ENCODE results near the gene DIMT1.

DIMT1 gene

DNA sequence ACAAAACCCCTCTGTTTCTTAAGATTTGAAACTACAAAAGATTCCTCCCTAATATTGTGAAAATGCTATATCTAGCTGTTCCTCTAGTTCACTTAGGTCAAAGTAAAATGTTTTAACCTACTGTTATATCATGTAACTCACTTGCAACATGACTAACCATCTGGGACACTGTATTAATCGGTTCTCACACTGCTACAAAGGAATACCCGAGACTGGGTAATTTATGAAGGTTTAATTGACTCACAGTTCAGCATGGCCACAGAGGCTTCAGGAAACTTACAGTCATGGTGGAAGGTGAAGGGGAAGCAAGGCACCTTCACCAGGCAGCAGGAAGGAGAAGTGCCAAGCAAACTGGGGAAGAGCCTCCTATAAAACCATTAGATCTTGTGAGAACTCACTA is 34.7 kb downstream of the DIMT1 start:
- no peak for DNase-seq

DNA sequence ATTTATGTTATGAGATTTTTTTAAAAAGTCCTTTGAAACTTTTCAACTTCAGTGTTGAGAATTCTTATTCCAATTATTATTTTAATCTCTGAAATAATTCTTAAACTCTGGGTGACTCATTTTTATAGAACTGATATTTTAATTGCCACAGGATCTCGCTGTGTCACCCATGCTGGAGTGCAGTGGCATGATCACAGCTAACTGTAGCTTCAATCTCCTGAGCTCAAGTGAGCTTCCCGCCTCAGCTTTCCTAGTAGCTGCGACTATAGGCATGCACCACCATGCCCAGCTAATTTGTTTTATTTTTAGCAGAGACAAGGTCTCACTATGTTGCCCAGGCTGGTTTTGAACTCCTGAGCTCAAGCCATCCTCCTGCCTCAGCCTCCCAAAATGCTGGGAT is 41.0 kb downstream of the DIMT1 start:
- no peak for DNase-seq

DNA sequence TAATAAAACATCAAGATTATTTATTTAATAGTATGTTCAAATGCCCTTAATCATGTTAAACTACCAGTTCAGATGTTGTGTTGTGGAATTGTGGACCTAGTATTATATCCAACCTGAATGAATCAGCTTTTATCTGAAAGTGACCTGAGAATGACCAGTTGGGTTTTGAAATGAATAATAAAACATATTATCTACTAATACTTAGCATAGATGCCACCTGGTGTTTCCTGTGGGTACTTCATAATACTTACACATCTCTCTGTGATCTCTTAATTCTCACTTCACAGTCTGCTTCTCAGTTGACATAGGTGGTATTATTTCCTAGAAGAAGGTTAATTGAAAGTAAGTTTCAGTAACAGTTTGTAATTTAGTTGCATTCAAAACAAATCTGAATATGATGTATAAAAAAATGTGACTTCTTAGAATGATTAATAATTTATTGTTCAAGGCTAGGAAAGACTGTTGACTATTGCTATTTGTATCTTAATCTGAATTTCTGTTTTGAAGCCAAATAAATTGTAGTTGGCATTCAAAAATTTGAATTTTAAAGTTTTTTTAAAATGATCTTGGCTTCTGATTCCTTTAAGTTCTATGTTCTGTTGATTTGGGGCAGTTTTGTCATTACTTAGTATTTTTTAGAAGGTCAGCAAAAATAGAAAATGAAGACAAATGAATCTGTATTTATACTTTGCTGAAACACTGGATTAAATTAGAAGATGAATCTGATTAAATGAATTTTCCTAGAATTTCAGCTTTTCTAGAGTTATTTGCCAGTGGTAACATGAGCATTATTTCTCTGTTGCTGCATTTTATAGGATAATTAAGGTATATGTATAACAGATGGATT is 49.5 kb downstream of the DIMT1 start:
- DNase-seq, result peak; percentile 79

- peak; percentile 17 for DNase-seq
Observed at GRCh38 chr5:62348723-62349481, 54.8 kb downstream of the DIMT1 start.

DNA sequence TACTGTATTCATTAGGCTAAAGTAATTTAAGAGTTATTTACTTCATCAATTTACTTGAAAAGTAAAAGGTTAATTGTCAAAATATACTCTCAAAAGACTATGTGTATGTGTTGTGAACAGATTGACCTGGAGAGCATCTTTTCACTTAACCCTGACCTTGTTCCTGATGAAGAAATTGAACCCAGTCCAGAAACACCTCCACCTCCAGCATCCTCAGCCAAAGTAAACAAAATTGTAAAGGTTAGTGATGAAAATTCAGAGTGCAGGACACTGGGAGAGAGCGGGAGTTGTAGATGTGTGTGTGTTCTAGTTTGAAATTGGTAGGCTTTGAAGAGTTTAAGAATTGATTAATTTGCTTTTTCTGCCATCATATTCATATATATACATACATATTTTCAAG is 55.8 kb downstream of the DIMT1 start:
- no peak for DNase-seq

DNA sequence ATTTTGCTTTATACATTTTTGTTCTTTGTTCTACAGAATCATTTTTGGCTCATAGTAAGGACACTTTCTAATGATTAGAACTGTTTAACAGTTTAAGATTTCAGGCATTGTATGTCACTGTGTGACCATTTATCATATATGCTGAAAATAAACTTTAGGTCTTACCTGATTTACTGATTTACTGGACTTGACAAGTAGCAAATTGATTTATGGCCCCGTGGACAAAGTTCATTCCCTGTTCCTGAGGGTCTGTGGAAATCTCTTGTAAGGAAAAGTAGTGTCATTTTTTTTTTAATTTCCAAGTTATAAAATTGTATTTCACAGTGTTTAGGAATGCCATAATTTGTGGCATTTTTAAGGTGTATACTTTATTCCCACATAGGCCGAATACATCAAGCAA is 57.0 kb downstream of the DIMT1 start:
- DNase-seq, result no peak

- peak; percentile 33 for DNase-seq
Observed at GRCh38 chr5:62343428-62343827, 60.3 kb downstream of the DIMT1 start.

DNA sequence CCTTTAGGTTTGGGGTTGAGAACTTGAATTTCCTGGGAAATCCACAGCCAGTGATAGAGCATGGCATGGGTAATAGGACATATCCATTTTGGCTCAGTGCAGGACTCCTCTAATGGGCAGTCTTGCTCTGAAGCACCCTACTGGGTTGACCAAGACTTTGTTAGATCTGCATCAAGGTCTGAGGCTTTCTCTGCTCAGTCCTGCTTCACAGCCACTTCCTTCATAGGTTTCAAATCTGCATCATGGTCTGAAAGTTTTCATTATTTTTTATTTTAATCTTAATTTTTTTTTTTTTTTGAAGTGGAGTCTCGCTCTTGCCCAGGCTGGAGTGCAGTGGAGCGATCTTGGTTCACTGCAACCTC is 61.2 kb downstream of the DIMT1 start:
- DNase-seq, result no peak

DNA sequence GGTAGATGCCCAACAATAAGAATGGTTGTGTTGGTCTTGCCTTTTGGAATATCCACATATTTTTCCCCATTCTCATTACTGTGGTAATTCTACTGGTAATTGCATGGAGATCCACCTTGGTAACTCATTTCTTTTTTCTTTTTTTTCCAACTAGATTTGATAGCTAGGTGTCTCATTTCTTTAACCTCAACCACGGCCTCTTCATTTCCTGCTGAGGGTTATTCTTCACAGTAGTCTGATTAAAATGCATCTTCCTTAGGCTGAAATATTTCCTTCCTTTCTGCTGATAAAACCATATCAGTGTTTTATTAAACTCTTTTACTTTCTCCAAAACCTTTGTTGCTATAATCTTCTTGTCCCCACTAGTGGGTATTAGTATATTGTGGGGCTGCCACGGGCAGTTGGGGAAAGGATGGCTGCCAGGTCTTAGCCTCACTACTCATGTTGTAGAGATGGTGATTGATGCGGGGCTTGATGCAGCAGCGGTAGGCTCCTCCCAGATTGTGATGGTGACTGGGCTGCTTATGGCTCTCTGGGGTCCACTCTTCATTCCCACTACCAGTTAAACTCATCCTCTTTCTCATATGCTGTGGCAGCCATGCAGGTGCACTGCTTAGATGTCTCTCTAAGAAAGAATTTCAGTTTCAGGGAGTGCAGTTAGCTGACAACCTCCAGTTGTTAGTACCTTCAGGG is 61.8 kb downstream of the DIMT1 start:
- no peak for DNase-seq

DNA sequence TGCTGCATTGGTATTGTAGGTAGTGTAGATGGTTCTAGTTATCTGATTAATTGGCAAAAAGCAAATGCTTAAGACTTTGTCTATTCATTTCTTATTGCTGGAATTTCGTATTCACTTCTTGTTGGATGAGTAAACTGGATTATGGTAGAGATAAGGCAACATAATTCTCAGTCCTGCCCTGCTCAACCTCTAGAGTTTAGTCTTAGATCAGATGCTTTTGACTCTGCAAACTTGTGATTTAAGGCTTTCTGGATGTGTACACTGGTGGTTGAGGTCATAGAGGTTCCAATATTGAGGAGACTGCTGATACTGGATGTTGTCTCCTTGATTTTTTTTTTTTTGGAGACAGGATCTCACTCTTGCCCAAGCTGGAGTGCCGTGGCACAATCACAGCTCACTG is 62.7 kb downstream of the DIMT1 start:
- DNase-seq, result no peak

- DNase-seq, result peak; percentile 73
Observed at GRCh38 chr5:62340392-62340791, 63.3 kb downstream of the DIMT1 start.
